Measurements from ENCODE around the gene DTWD2.

- TF ChIP-seq, protein P1, sequence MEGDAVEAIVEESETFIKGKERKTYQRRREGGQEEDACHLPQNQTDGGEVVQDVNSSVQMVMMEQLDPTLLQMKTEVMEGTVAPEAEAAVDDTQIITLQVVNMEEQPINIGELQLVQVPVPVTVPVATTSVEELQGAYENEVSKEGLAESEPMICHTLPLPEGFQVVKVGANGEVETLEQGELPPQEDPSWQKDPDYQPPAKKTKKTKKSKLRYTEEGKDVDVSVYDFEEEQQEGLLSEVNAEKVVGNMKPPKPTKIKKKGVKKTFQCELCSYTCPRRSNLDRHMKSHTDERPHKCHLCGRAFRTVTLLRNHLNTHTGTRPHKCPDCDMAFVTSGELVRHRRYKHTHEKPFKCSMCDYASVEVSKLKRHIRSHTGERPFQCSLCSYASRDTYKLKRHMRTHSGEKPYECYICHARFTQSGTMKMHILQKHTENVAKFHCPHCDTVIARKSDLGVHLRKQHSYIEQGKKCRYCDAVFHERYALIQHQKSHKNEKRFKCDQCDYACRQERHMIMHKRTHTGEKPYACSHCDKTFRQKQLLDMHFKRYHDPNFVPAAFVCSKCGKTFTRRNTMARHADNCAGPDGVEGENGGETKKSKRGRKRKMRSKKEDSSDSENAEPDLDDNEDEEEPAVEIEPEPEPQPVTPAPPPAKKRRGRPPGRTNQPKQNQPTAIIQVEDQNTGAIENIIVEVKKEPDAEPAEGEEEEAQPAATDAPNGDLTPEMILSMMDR (IDR thresholded peaks at IDR 0.05), result no peak
- no peak for TF ChIP-seq EP300 (IDR thresholded peaks at IDR 0.05)
Observed at GRCh38 chr5:118981783-118982182, 6.6 kb downstream of the DTWD2 start.

Measured in esophagus muscularis mucosa (tissue), 3 donors.